ENCODE results near the gene NUDCD3.

NUDCD3 gene

GRCh38 chr7:44489955-44490350 lies 505 bp downstream of the NUDCD3 start:
- Histone ChIP-seq H2BK12ac (ENCODE audit: low read length) (no peak overlapping the region), H3K4ac (ENCODE audit: low read depth, low read length) (peak overlapping the region; percentile 53), H3K4me1 (ENCODE audit: control insufficient read depth in 1 of 2, insufficient read depth in 2 of 2, low read length in 2 of 2) (peaks cover 2 to 3% of the 10 kb centered on the region in 2 experiments), H3K9me3 (ENCODE audit: insufficient read depth, low read depth, low read length) (no peaks in the 10 kb centered on the region), H2AFZ (ENCODE audit: insufficient read depth, low read length, poor library complexity) (peak overlapping the region; percentile 94), H3K4me2 (ENCODE audit: low read length) (peak overlapping the region; percentile 71), H2BK120ac (ENCODE audit: insufficient read depth, low read length, poor library complexity) (peak overlapping the region; percentile 74), H4K91ac (ENCODE audit: low read depth, low read length) (peak overlapping the region; percentile 86), H3K23ac (ENCODE audit: low read length) (no peak overlapping the region), H3K14ac (ENCODE audit: low read length) (peak overlapping the region; percentile 78), H2BK5ac (ENCODE audit: low read depth, low read length, poor library complexity) (peak overlapping the region; percentile 25), H3K27me3 (ENCODE audit: insufficient read depth, low read length) (no peaks in the 10 kb centered on the region), H3K9ac (ENCODE audit: low read length) (peak overlapping the region; percentile 93), H3K18ac (ENCODE audit: low read length) (peak overlapping the region; percentile 78), H3K4me3 (ENCODE audit: low read depth, low read length) (peak overlapping the region; percentile 95), H4K8ac (ENCODE audit: low read depth, low read length) (peak overlapping the region; percentile 96), H3K27ac (ENCODE audit: low read depth, low read length) (peak overlapping the region; percentile 99), H2AK5ac (ENCODE audit: low read length) (peak overlapping the region; percentile 31), H3K79me1 (ENCODE audit: low read length) (peaks cover 9% of the 10 kb centered on the region), H4K12ac (ENCODE audit: low read depth, low read length) (peak overlapping the region; percentile 33), H3K36me3 (ENCODE audit: control insufficient read depth in 1 of 2, insufficient read depth in 2 of 2, low read length in 2 of 2) (peaks cover under 1 to 6% of the 10 kb centered on the region in 2 experiments), H3K79me2 (ENCODE audit: control insufficient read depth, insufficient read depth, low read length, poor library complexity) (peaks cover 11% of the 10 kb centered on the region)
- no CpG with 5 or more reads among the region's 19 CpGs for whole genome bisulfite sequencing (ENCODE audit: extremely low coverage, insufficient coverage, insufficient read length)
- DNase-seq = no peak

- peaks cover 4 to 14% of the 10 kb centered on the region in 2 experiments for H3K36me3 ChIP-seq (ENCODE audit: control insufficient read depth in 1 of 2, insufficient read depth in 2 of 2, low read length in 2 of 2)
- H2AK5ac ChIP-seq (ENCODE audit: low read length) = no peak overlapping the region
- H3K18ac ChIP-seq (ENCODE audit: low read length) = no peak overlapping the region
- peaks cover 11% of the 10 kb centered on the region for H3K79me2 ChIP-seq (ENCODE audit: control insufficient read depth, insufficient read depth, low read length, poor library complexity)
- H2AFZ ChIP-seq (ENCODE audit: insufficient read depth, low read length, poor library complexity) = no peak overlapping the region
- no peak overlapping the region for H3K9ac ChIP-seq (ENCODE audit: low read length)
- no peak overlapping the region for H4K12ac ChIP-seq (ENCODE audit: low read depth, low read length)
- H3K14ac ChIP-seq (ENCODE audit: low read length) = no peak overlapping the region
- no peaks in the 10 kb centered on the region for H3K27me3 ChIP-seq (ENCODE audit: insufficient read depth, low read length)
- DNase-seq = no peak
- no peak overlapping the region for H2BK5ac ChIP-seq (ENCODE audit: low read depth, low read length, poor library complexity)
- no peak overlapping the region for H4K91ac ChIP-seq (ENCODE audit: low read depth, low read length)
- no peak overlapping the region for H3K23ac ChIP-seq (ENCODE audit: low read length)
- H4K8ac ChIP-seq (ENCODE audit: low read depth, low read length) = no peak overlapping the region
- H3K4me1 ChIP-seq (ENCODE audit: control insufficient read depth in 1 of 2, insufficient read depth in 2 of 2, low read length in 2 of 2) = peaks cover 2 to 3% of the 10 kb centered on the region in 2 experiments
- H3K4me2 ChIP-seq (ENCODE audit: low read length) = peak overlapping the region; percentile 28
- no peak overlapping the region for H3K27ac ChIP-seq (ENCODE audit: low read depth, low read length)
- no peak overlapping the region for H3K4me3 ChIP-seq (ENCODE audit: low read depth, low read length)
- WGBS (ENCODE audit: extremely low coverage, insufficient coverage, insufficient read length) = no CpG with 5 or more reads among the region's 3 CpGs
- H2BK12ac ChIP-seq (ENCODE audit: low read length) = no peak overlapping the region
- peaks cover 9% of the 10 kb centered on the region for H3K79me1 ChIP-seq (ENCODE audit: low read length)
- peak overlapping the region; percentile 58 for H3K4ac ChIP-seq (ENCODE audit: low read depth, low read length)
- no peak overlapping the region for H2BK120ac ChIP-seq (ENCODE audit: insufficient read depth, low read length, poor library complexity)
- no peaks in the 10 kb centered on the region for H3K9me3 ChIP-seq (ENCODE audit: insufficient read depth, low read depth, low read length)
Observed at GRCh38 chr7:44488955-44489354, 1.5 kb downstream of the NUDCD3 start.

- no peak overlapping the region for H2BK120ac ChIP-seq (ENCODE audit: insufficient read depth, low read length, poor library complexity)
- H3K18ac ChIP-seq (ENCODE audit: low read length) = no peak overlapping the region
- H2AK5ac ChIP-seq (ENCODE audit: low read length) = no peak overlapping the region
- H3K4me1 ChIP-seq (ENCODE audit: control insufficient read depth in 1 of 2, insufficient read depth in 2 of 2, low read length in 2 of 2) = peaks cover 2 to 3% of the 10 kb centered on the region in 2 experiments
- H3K4me3 ChIP-seq (ENCODE audit: low read depth, low read length) = no peak overlapping the region
- H3K79me1 ChIP-seq (ENCODE audit: low read length) = peaks cover 9% of the 10 kb centered on the region
- peaks cover 8 to 21% of the 10 kb centered on the region in 2 experiments for H3K36me3 ChIP-seq (ENCODE audit: control insufficient read depth in 1 of 2, insufficient read depth in 2 of 2, low read length in 2 of 2)
- DNase-seq = no peak
- no peak overlapping the region for H3K4me2 ChIP-seq (ENCODE audit: low read length)
- H4K91ac ChIP-seq (ENCODE audit: low read depth, low read length) = no peak overlapping the region
- H4K12ac ChIP-seq (ENCODE audit: low read depth, low read length) = no peak overlapping the region
- H2BK5ac ChIP-seq (ENCODE audit: low read depth, low read length, poor library complexity) = no peak overlapping the region
- H2AFZ ChIP-seq (ENCODE audit: insufficient read depth, low read length, poor library complexity) = no peak overlapping the region
- no CpG with 5 or more reads among the region's 1 CpG for WGBS (ENCODE audit: extremely low coverage, insufficient coverage, insufficient read length)
- no peak overlapping the region for H2BK12ac ChIP-seq (ENCODE audit: low read length)
- H3K9ac ChIP-seq (ENCODE audit: low read length) = no peak overlapping the region
- H3K79me2 ChIP-seq (ENCODE audit: control insufficient read depth, insufficient read depth, low read length, poor library complexity) = peaks cover 11% of the 10 kb centered on the region
- no peaks in the 10 kb centered on the region for H3K9me3 ChIP-seq (ENCODE audit: insufficient read depth, low read depth, low read length)
- H3K27ac ChIP-seq (ENCODE audit: low read depth, low read length) = no peak overlapping the region
- no peaks in the 10 kb centered on the region for H3K27me3 ChIP-seq (ENCODE audit: insufficient read depth, low read length)
- H4K8ac ChIP-seq (ENCODE audit: low read depth, low read length) = no peak overlapping the region
- no peak overlapping the region for H3K23ac ChIP-seq (ENCODE audit: low read length)
- H3K14ac ChIP-seq (ENCODE audit: low read length) = no peak overlapping the region
- no peak overlapping the region for H3K4ac ChIP-seq (ENCODE audit: low read depth, low read length)
Observed at GRCh38 chr7:44486693-44487092, 3.8 kb downstream of the NUDCD3 start.

- H2BK120ac ChIP-seq (ENCODE audit: insufficient read depth, low read length, poor library complexity) = no peak overlapping the region
- no peaks in the 10 kb centered on the region for H3K27me3 ChIP-seq (ENCODE audit: insufficient read depth, low read length)
- no peak overlapping the region for H2AK5ac ChIP-seq (ENCODE audit: low read length)
- no peak overlapping the region for H2AFZ ChIP-seq (ENCODE audit: insufficient read depth, low read length, poor library complexity)
- H4K8ac ChIP-seq (ENCODE audit: low read depth, low read length) = no peak overlapping the region
- no peaks in the 10 kb centered on the region for H3K9me3 ChIP-seq (ENCODE audit: insufficient read depth, low read depth, low read length)
- DNase-seq = no peak
- peaks cover 11% of the 10 kb centered on the region for H3K79me2 ChIP-seq (ENCODE audit: control insufficient read depth, insufficient read depth, low read length, poor library complexity)
- no CpG with 5 or more reads among the region's 4 CpGs for WGBS (ENCODE audit: extremely low coverage, insufficient coverage, insufficient read length)
- peak overlapping the region; percentile 48 for H3K18ac ChIP-seq (ENCODE audit: low read length)
- peaks cover 10 to 25% of the 10 kb centered on the region in 2 experiments for H3K36me3 ChIP-seq (ENCODE audit: control insufficient read depth in 1 of 2, insufficient read depth in 2 of 2, low read length in 2 of 2)
- H3K4ac ChIP-seq (ENCODE audit: low read depth, low read length) = peak overlapping the region; percentile 21
- no peak overlapping the region for H3K23ac ChIP-seq (ENCODE audit: low read length)
- no peak overlapping the region for H3K14ac ChIP-seq (ENCODE audit: low read length)
- peaks cover 2 to 3% of the 10 kb centered on the region in 2 experiments for H3K4me1 ChIP-seq (ENCODE audit: control insufficient read depth in 1 of 2, insufficient read depth in 2 of 2, low read length in 2 of 2)
- H4K12ac ChIP-seq (ENCODE audit: low read depth, low read length) = no peak overlapping the region
- H3K79me1 ChIP-seq (ENCODE audit: low read length) = peaks cover 9% of the 10 kb centered on the region
- no peak overlapping the region for H2BK12ac ChIP-seq (ENCODE audit: low read length)
- no peak overlapping the region for H3K9ac ChIP-seq (ENCODE audit: low read length)
- no peak overlapping the region for H3K27ac ChIP-seq (ENCODE audit: low read depth, low read length)
- no peak overlapping the region for H4K91ac ChIP-seq (ENCODE audit: low read depth, low read length)
- no peak overlapping the region for H3K4me3 ChIP-seq (ENCODE audit: low read depth, low read length)
- H3K4me2 ChIP-seq (ENCODE audit: low read length) = no peak overlapping the region
- no peak overlapping the region for H2BK5ac ChIP-seq (ENCODE audit: low read depth, low read length, poor library complexity)
Observed at GRCh38 chr7:44486001-44486400, 4.5 kb downstream of the NUDCD3 start.
